GM15510 (cell line): ENCODE data around the gene TEDDM1.

Experiments used
- POLR2A ChIP-seq: IDR thresholded peaks from 3 replicates; pipeline ENCODE4 v1.6.1; 2011; ENCODE audit warnings: borderline replicate concordance; ENCODE audit not compliant: insufficient read length; ENCODE audit errors: extremely low read depth

The TEDDM1 gene

DNA sequence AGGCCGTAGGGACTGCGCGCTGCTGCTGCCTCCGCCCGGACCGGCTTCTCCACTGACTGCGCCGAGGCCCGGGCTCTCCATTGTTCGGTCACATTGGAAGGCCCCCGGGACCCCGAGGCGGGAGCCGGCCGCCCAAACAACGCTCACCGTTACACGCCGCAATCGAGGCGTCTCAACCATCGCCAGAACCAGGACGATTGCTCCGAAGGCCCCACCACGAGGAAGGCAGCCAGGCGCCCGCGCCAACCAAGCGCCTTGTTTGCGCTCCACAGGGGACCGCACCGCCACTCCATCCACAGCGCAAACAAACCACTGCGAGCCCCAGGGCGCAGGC, 9.5 kb downstream of the TEDDM1 start:
- TF ChIP-seq POLR2A = no peak

DNA sequence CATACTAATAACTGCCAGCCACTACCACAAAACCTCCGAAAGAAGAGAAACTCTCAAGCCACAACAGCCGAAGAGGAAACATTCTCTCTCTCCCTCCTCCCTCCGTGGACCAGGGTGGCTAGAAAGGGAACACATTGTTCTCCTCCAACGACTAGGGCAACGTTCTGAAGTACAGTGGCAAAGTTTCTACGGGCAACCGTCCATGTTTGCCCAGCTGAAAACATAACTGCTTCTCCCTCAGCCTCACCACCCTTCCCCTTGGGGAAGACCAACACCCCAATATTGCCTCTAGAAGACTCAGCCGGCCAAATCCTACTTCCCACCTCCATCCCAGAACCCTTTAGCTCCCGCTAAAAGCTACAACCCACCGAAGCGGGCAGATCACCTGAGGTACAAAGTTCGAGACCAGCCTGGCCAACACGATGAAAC, 10.8 kb downstream of the TEDDM1 start:
- no peak for TF ChIP-seq POLR2A

DNA sequence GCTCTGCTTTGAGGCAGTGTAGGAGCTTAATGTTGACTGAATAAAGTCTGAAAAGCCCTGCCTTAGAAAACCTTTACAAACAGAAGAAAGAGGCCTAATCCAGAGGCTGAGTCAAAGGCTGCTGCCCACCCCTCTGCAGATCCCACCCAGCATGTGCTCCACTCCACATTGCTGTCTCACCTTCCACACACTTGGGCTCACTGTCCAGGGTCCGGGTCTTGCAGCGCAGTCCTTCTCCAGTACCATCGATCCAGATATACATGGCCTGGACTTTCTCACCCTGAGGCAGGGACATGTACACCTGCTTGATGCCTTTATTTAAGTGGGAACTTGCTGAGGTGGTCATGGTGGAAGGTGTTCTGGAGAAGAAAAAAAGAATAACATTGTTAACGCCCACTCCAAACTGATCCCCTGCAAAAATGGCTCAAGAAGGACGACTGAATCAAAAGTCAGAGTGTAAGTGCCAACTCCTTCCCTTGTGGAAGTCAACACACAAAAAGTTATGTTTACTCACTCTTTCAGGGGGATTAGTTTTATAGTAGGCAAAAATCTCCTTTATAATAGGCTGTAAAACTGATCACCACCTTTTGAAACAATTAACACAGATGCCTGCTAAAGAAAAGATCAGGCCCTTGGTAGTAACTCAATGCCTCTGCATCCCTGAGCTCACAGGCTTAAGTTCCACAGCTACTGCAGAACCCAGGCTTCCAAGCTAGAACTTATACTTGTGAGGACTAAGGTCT, 11.9 kb downstream of the TEDDM1 start:
- no peak for TF ChIP-seq POLR2A

DNA sequence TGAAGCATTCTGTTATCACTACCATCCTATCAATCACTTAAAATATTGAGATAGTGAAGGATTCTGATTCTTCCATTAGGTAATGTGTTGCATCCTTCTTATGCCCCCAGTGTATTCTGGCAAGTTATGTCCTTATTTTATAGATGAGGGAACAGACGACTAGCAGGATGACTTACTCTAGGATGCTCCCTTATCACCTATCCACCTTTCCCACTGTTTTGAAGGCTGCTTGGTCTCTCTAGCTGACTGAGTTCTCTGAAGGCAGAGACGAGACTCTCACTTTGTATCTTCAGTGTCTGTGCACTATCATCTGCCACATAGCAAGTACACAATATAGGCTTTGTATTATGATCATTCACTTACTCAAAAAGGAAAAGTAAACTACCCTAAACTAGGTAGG, 12.9 kb downstream of the TEDDM1 start:
- TF ChIP-seq POLR2A = no peak

DNA sequence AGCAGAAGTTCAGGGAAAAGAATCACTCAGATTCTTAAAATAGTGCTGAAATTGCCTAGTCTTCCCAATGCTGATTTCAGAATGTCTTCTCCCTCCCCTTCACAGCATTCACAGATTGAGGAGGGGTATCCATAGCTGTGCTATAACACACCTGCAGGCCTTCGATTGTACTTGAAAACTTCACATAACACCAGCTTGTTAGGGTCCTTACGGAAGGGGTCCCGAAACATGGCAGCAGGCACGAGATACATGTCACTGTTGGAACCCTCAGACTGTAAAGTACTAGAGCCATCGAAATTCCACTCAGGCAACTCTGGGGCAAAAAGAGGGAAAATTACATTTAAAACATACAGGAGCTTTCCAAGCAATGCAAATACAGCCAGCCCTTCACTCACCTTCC, 13.5 kb downstream of the TEDDM1 start:
- no peak for TF ChIP-seq POLR2A

DNA sequence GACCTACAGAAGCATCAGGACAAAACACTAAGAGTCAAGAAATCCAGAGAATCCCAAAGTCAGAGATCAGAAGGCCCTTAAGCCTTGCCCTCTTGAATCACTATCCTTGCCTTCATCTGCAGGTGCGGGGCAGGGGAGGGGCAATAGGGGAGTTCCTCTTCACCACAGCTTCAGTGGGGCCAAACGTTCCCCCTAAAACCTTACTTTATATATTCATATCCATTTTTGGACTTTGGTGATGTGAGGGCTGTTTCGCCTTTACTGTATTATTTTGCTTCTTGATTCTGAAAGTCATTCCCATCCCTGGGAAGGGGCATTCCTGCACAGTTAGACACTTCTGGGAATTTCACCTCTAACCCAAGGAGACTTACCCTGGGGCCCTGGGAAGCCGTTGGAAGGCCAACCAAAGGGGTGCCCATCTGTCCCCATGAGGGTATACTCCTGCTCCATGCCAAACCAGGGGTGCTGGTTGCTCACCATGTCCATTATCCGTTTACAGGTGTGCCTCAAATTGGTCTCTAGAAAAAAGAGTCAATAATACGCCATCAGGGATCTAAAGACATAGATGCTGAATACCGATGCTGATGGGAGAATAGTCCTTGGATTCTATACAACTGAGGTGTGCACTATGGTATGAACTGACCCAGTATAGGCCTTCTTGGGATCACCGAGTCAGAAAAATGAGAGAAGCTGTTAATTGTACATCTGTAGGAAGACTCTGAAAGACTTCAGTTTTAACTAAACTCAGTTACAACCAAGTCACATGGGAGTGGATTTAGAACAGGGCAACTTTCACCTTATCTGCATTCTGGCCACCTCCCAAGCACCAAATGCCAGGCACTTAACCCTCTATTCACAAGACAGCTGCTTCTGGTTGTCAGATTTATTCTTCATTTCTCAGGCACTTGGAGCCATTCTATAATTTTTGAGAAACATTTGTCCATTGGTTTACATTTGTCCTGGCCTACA, 14.3 kb downstream of the TEDDM1 start:
- TF ChIP-seq POLR2A = no peak

DNA sequence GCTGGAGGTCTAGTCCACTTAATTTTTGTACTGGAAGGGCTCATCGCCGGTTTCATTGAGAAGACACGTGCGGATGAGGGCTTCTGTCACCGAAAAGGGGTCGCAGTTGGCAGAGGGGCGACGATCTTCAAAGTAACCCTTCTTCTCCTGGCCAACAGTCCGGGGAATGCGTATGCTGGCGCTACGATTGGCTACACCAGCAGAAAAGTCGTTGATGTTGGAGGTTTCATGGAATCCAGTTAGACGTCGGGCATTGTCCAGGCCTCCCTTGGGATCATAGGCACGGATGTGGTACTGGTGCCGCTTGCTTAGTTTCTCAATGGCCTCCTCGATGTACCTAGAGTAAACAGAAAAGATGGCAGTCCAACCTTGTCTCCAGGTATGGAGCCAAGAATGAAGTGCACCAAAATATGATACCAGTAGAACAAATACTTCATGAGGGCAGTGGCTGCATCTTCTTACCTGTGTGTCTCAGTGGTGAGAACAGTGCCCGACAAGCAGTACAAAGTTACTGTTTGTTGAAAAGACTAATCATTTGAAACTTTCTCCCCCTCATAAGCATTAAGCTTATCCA, 16.0 kb downstream of the TEDDM1 start:
- TF ChIP-seq POLR2A = no peak

DNA sequence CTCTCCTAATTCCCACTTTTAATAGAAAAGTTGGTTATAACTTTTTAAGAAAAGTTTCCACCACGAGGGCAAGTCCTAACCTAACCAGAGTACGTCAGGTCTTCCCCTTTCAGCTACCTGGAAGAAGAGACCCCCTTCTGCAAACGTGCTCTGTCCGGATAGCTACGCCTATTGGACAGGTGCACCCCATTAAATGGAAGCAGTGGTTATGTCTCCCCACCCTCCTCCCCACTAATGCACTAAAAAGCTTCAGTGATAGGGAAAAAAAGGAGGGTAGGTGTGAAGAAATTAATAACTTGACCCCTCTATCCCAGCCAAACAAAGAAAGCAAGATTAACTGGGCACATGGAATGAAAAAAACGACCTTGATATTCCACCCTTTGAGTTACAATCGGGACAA, 16.5 kb downstream of the TEDDM1 start:
- no peak for TF ChIP-seq POLR2A

DNA sequence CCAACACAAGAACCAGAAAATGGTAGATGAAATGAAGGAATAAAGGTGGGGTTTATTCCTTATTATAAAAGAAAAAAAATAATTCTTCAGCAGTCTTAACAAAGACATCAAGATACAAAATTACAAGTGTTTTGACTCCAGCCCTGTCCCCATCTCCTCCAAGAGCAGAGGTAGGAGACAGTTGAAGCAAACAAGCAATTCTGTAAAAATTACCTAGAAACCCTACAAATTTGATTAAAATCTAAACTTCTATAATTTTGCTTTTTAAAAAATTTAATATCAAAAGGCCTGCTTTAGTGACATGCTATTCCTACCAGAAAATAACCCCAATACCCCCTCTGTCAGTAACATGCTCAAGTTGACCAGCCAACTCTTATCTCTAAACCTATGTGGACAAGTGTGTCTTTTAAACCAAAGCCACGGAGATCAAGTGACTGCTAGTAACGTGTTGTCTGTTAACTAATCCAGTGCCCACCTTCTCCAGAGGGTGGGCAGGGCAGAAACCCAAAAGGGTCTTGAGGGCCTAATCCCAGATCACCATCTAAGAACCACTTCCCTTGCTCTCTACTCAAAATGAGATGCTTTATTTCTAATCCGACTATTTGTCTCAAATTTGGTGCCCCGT, 17.3 kb downstream of the TEDDM1 start:
- no peak for TF ChIP-seq POLR2A

DNA sequence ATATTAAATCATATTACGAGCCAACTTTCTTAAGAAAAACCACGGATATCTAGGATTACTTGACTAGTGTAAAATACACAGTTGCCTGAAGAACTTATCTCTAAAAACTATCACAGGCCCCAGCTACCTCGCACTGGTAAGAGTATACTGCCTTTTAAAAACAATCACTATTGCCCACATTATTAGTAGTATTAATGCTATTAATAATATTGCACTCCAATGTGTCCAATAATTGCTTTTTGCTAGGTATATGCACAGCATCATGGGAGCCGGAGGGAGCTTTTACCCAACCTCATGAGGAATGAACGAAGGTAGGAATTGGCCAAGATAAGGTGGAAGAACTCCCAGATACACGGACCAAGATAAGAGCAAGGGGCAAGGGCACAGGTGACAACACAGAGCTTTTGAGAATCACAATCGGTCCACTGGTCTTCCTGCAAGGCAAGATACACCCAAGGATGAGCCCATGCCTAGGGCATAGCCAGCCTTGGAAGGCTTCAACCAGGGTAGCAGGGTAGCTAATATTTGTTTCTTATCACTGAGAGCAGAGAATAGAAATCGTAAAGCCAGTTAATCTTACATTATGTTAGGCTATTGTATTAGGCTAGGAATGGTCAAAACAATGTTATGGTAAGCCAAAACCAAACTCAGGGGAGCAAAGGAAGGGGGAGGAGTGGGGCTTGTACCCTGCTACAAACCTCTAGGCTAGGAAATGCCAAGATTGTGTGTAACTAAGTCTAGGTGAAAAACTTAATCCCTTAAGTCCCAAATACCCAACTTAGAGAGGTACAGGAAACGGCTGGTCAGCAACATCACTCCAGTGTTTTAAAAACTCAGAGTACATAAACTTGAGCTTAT, 18.3 kb downstream of the TEDDM1 start:
- no peak for TF ChIP-seq POLR2A

DNA sequence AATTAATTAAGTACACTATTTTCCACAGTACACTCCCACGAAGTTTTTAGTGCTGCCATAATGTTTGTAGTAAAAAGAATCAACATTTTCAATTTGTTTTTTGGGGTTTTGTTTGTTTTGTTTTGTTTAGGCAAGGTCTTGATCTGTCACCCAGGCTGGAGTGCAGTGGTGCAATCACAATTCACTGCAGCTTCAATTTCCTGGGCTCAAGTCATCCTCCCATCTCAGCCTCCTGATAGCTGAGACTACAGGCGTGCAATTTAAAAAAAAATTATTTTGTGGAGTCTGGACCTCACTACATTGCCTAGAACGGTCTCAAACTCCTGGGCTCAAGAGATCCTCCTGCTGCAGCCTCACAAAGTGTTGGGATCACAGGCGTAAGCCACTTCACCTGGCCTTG, 20.3 kb downstream of the TEDDM1 start:
- TF ChIP-seq POLR2A = no peak

DNA sequence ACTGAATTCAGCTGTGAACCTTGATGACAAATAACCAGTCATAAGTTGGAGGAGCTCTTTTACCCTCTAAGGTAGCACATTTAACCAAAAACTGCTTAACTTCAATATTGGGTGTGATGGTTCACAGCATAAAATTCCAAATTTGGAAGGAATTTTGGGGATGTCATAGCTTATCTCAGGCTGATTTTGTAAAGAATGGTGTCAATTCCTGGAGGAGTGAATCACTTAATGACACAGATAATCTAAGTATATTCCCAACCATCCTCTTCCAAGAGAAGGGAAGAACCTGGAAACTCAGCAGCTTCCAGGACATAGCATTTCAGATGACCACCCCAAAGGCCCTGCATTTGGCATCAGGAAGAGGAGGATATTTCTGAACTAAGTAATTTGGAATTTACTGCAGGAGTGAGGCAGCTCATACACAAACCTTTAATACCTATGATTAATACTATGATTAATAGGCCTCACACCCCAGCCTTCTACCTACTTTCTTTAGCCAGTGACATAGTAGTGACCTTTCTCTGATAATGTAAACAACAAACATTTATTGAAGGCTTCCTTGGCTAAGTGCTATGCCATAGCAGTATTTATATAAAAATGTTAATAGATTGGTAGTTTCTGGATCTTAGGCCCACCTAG, 23.4 kb downstream of the TEDDM1 start:
- no peak for TF ChIP-seq POLR2A

DNA sequence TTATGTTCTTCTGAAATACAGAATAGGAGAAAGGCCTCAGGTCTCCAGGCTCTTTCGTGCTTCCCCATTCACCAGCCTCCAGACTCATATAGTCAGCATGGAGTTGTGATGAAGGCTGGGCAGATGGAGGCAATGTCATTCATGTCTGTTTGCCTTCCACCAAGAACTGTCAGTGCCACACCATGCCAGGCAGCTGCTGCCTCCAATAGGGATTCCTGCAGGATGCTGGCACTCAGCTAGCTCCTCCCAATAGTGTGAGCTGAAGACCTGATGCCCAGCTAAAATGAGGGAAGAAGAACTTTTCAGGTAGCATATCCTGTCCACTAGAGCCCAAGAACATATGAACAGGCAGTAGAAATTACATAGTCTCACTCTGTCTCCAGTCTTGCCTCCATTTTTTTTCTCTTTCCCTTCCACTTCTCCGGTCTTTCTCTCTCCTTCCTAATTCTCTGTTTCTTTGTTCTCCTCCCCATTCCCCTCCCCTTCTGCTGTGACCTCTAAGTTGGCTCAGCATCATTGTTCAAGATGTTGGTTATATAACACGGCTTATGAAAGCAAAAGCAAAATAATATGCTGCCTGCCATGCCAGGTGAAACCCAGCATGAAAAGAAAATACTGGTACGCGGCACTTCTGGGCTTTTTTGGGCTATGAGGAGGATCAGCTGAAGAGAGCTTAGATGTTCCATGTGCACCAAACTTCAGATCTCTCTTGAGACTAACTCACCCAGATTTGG, 26.2 kb downstream of the TEDDM1 start:
- no peak for TF ChIP-seq POLR2A
